Activated CD8-positive, alpha-beta memory T cell treated with anti-CD3 and anti-CD28 coated beads, Interleukin-2, amount 50 U/mL, for 1 hour (primary cell): ENCODE data around the gene SPSB2.

ENCODE experiments used
- DNase-seq: peaks from one replicate; pipeline ENCODE4 v3.0.0-alpha.2; 2020; ENCODE audit errors: extremely low read depth

The SPSB2 gene

GRCh38 chr12:6832125-6832524 is 41.0 kb downstream of the SPSB2 start:
- no peak for DNase-seq

GRCh38 chr12:6831450-6831995 is 41.6 kb downstream of the SPSB2 start:
- no peak for DNase-seq

GRCh38 chr12:6830999-6831398 is 42.1 kb downstream of the SPSB2 start:
- no peak for DNase-seq

- DNase-seq, result no peak
These were observed 42.7 kb downstream of the SPSB2 start for GRCh38 chr12:6830286-6830890.

- DNase-seq, result no peak
These were observed 43.4 kb downstream of the SPSB2 start for GRCh38 chr12:6829536-6830220.

GRCh38 chr12:6828781-6829535 is 44.1 kb downstream of the SPSB2 start:
- DNase-seq, result no peak

GRCh38 chr12:6827982-6828780 is 44.9 kb downstream of the SPSB2 start, which contains the start of gene P3H3:
TSS of gene P3H3 (plus strand) at chr12:6828407. CDS start at chr12:6828441, 34 bp downstream.
- DNase-seq, result no peak

GRCh38 chr12:6827437-6827911 is 45.6 kb downstream of the SPSB2 start:
- no peak for DNase-seq

GRCh38 chr12:6826734-6827436 is 46.2 kb downstream of the SPSB2 start:
- DNase-seq, result no peak

GRCh38 chr12:6826125-6826733 is 46.9 kb downstream of the SPSB2 start:
- DNase-seq, result no peak

- peak; percentile 27 for DNase-seq
These were observed 47.5 kb downstream of the SPSB2 start for GRCh38 chr12:6825398-6826124.

GRCh38 chr12:6824901-6825381 is 48.2 kb downstream of the SPSB2 start:
- no peak for DNase-seq

GRCh38 chr12:6824085-6824775 is 48.9 kb downstream of the SPSB2 start:
- no peak for DNase-seq

GRCh38 chr12:6823182-6824084 is 49.7 kb downstream of the SPSB2 start:
- no peak for DNase-seq

- DNase-seq, result no peak
These were observed 50.5 kb downstream of the SPSB2 start for GRCh38 chr12:6822426-6823135.

- no peak for DNase-seq
These were observed 51.3 kb downstream of the SPSB2 start, which contains the start of gene GPR162 for GRCh38 chr12:6821591-6822425. TSS of gene GPR162 (plus strand) at chr12:6821821. CDS start at chr12:6823899, 2,078 bp downstream.
